GM18907 (cell line): ENCODE measurements around the gene TUBB2A.
"Not testable (repeated sequence)": the region's sequence is repeated elsewhere in the genome, so short reads cannot be mapped to it uniquely, and the experiment has no call there.

Source experiments
- ATAC-seq: cut with Tn5 transposase; IDR thresholded peaks from one replicate; pipeline ENCODE4 v1.9.1; 2021; ENCODE audit warnings: mild to moderate bottlenecking, moderate library complexity; ENCODE audit not compliant: unreplicated experiment

TUBB2A gene

DNA sequence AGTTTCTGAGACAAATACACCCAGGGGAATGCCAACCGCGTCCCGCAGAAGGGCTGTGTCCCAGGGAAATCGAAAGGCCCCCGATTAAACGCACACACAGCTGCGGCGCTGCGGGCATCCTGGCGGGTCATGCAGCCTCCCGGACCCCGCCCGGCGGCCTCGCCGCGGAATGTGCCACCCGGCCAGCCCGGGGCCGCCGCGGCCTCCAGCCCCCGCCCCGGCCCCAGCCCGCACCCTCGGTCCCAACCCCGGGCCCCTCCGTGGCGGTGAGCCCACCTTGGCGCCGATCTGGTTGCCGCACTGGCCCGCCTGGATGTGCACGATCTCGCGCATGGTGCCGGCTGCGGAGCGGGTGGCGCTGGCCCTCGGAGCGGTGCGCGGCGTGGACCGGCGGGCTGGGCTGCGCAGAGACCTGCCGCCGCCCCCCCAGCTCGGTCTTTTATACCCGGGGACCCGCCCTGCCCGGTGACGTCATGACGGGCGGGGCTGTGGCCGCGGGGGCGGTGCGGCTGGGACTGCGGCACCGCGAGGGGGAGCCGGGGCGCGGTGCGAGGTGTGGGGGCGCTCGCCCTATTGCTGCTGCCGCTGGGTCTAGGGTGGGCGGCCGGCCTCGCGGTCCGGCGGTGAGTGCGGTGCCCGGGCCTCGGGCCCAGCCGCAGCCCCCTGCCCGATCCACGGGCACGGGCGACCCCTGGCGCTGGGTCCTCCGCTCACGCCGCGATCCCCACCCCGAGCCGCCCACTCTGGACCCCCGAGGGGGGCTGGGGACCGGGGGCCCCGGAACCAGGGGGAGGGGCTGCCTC lies at the start of gene TUBB2A:
TUBB2A (minus strand) TSS at position 414 of the 803 bp plus-strand sequence; CDS start at position 333, 81 bp downstream.
- ATAC-seq = peak; percentile 77

DNA sequence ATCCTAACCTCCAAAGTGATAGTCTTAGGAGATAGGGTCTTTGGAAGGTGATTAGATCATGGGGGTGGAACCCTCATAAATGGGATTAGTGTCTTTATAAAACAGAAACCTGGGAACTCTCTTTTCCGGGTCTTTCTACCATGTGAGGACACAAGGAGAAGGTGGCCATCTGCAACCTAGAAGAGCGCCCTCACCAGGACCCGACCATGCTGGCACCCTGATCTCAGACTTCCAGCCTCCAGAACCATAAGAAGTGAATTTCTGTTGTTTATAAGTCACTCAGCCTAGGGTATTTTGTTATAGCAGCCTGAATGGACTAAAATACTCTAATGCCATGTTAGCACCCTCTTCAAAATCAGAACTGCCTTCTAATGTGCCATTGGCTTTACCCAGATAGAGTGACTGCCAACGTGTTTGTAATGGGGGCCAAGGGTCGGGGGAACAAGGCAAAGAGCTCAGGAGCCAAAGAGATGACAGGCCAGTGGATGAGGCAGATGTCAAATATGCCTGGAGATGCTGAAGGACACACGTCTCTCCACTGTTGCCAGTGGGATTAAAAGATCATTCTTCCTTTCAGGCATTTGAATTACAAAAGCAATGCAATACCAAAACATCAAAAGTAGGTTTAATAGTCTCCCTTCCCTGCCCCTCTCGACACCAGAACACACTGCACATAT lies 49.1 kb upstream of the TUBB2A start:
- no peak for ATAC-seq

GRCh38 chr6:3205913-3206312 lies 48.6 kb upstream of the TUBB2A start:
- no peak for ATAC-seq

DNA sequence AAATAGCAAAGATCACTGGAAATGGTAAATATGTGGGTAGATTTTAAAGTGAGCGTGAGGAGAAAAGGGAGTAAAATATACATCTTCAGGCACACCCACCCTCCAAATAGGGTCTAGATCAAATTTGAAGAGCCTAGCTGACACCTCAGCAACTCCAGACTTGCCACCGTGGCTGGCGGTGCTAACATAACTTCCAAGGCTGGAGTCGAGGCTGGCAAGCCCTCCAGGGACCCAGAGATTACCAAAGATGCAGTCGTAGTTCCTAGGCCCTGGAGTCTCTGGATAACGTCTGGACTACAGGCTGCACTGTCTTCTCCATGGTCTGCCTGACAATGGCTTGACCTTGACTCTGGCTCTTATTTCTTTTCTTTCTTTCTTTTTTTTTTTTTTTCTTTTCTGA lies 47.6 kb upstream of the TUBB2A start:
- ATAC-seq = no peak

DNA sequence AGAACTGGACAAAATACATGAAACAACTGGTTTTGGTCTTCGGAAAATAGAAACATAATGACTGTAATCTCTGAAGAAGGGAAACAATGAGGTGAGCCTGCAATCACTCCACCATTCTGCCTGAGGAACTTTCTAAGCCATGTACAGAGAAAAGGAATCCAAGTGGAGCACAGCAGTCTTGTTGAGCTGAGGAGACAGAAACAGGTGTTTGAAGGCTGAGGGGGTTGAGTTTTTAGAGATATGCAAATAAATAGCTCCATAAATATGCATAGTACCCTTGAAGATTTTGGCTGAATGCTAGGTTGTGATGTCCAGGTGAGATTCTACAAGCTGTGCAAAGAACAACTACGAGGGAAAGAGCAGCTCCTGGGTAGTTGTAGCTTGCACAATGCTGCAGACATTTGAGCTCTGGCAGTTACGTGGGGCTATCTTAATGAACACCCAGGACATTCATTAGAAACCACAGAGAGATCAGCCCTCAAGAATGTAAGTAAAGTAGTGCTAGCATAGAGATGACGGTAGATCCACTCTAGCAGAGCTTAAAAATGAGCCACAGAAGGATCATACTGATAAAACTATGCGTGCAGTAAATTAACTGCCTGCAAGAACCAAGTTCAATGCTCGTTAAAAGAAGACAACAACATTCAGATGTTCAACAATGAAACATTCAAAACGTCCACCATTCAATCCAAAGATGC lies 45.8 kb upstream of the TUBB2A start:
- ATAC-seq = no peak

DNA sequence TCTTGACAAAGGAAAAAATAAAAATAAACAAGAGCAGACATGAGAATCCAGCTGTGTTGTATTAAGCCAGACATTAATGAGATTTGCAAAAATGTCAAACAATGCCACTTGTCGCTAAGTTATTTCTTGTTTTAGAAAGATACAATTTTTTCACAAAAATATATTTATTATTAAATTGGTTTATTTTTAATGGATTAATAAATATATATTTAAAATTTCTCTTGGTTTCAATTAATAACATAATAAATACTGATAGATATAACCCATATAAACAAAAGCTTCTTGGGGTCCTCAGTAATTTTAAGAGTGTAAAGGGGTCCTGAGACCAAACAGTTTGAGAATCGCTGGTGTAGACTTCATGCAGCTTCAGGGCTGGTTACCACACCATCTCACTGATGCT lies 44.0 kb upstream of the TUBB2A start:
- ATAC-seq = no peak

DNA sequence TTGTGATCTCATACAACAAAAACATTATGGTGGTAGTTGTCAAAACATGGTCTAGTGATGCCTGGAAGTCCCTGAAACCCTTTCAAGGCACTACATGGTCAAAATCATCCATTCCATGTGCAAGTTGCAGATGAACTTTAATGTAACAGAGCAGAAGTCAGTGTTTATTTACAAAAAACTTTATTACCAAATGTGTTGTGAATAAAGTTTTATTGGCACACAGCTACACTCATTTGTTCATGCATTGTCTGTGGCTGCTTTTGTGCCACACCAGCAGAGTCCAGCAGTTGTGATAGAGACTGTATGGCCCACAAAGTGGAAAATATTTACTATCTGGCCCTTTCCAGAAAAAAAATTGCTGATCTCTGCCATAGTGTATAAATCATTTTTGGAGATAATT lies 43.3 kb upstream of the TUBB2A start:
- ATAC-seq = no peak

DNA sequence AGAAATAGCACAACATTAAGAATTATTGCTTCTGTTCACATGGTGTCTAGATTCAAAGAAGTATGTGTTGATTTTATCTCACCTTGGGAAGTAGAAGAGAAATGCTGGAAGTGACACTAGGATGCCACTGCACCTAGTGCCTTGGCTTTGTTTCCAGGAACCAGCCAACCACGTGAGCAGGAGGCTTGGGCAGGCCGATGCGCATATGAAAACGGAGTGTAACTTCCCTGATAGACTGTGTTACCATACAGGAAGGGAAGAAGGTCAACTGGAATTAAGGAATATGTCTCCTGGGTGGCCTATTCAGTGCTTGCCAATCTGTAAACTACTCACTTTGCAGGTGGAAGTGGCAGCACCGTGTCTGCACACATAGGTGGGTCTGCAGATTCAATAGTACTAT lies 42.0 kb upstream of the TUBB2A start:
- ATAC-seq = no peak

DNA sequence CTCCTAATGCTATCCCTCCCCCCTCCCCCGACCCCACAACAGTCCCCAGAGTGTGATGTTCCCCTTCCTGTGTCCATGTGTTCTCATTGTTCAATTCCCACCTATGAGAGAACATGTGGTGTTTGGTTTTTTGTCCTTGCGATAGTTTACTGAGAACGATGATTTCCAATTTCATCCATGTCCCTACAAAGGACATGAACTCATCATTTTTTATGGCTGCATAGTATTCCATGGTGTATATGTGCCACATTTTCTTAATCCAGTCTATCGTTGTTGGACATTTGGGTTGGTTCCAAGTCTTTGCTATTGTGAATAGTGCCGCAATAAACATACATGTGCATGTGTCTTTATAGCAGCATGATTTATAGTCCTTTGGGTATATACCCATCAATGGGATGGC lies 40.4 kb upstream of the TUBB2A start:
- ATAC-seq = not testable (repeated sequence)

GRCh38 chr6:3196770-3197169 lies 39.4 kb upstream of the TUBB2A start:
- ATAC-seq = no peak

GRCh38 chr6:3195695-3196497 lies 38.6 kb upstream of the TUBB2A start:
- ATAC-seq = no peak

DNA sequence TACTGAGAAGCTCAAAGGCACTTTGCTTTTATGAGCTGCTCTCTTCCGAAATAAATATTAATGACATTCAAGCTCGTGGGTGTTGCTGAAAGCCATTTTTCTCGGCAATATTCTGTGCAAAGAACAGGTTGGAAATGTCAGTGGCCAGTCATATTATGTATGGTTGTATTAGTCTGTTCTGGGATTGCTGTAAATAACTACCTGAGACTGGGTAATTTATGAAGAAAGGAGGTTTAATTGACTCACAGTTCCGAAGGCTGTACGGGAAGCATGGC lies 38.0 kb upstream of the TUBB2A start:
- ATAC-seq = no peak

GRCh38 chr6:3194535-3195419 lies 37.4 kb upstream of the TUBB2A start:
- ATAC-seq = no peak

- no peak for ATAC-seq
These were observed 35.9 kb upstream of the TUBB2A start for GRCh38 chr6:3193102-3193849.

- ATAC-seq = no peak
These were observed 33.4 kb upstream of the TUBB2A start for GRCh38 chr6:3190779-3191178.

GRCh38 chr6:3190056-3190455 lies 32.7 kb upstream of the TUBB2A start:
- no peak for ATAC-seq

- not testable (repeated sequence) for ATAC-seq
These were observed 31.8 kb upstream of the TUBB2A start for GRCh38 chr6:3189192-3189591.

- ATAC-seq = no peak
These were observed 30.9 kb upstream of the TUBB2A start for GRCh38 chr6:3188262-3188661.

DNA sequence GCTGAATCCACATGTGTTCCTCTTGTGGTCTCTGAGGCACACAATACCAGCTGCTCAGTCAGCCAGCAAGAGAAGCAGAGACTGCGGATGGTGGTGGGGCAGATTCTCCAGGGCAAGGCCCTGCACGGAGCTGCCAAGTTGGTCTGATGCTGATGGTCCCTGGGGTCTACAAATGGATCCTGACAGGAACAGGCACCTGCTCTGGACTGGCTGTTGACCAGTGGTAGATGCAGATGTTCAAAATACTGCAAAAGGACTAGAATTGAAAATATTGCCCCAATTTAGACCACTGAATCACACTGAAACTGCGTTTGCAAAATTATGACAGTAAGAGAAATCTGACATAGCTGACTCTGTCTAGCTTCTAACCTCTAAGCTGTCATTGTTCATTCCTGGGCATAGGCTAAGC lies 29.6 kb upstream of the TUBB2A start:
- no peak for ATAC-seq

DNA sequence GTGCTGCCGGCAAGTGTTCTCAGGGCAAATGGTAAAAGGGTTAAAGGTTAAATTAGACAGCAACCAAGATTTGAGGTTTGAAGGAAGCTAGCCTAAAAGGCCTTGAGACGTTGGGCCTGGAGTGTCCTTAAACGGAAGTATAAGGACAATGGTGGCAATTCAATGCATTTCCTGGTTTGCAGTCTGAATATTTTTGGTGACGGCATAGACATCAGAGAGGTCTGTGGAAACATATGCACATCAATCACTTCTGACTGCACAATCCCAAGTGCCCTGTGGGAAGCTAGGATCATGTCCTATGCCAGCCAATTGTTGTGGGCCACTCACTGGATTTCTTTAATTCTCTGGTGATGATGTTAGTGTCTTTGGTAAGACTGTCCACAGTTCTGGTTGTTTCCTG lies 25.7 kb upstream of the TUBB2A start:
- no peak for ATAC-seq
